PFSK-1 (cell line): ENCODE data around the gene CFAP61.

Experiments
- POLR2AphosphoS5 ChIP-seq: IDR thresholded peaks from 2 replicates; pipeline ENCODE4 v1.6.1; 2012; ENCODE audit warnings: low read depth, mild to moderate bottlenecking, control low read depth, low read length, moderate library complexity
- REST ChIP-seq, 2 experiments: IDR thresholded peaks; 2 replicates each; pipeline versions ENCODE4 v1.6.1 to v1.8.0; 2011 to 2012; ENCODE audit warnings: low read depth in 2 of 2, low read length in 2 of 2, control low read depth in 1 of 2, inconsistent platforms in 1 of 2, mild to moderate bottlenecking in 1 of 2, moderate library complexity in 1 of 2; ENCODE audit not compliant: insufficient read depth in 1 of 2

DNA sequence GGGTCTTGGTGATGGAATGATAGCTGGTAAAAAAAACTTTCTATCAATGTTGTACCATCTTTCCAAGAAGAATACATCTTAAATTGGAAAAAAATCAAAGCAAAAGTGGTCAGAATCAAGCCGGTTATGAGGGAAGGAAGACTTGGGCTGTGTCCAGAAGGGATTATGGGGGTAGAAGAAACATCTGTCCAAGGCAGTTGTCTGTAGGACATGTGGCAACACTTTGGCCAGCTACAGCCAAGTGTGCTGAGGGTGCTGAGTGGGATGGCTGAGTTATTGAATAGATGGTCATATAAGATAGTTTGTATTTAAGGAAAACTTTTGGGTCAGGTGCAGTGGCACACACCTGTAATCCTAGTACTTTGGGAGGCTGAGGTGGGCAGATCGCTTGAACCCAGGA is 354.0 kb downstream of the CFAP61 start:
- TF ChIP-seq POLR2AphosphoS5 (no peak), REST (IDR thresholded peaks at IDR 0.05; ENCODE audit: insufficient read depth in 1 of 2, low read depth in 2 of 2, low read length in 2 of 2) (no peak)
